CD14-positive monocyte (primary cell): Measurements from ENCODE around the gene CDH12. TPM values are rescaled to one million over a fixed set of nuclear protein-coding genes. Genes with fewer than 3 reads are reported as not detected.

Experiments used
- DNase-seq, 3 donors: peaks; one replicate each; pipeline ENCODE4 v3.0.0-alpha.2; 2011 to 2022
- H2AFZ ChIP-seq: 2 replicates; pipeline ENCODE4 v1.6.0; 2012; ENCODE audit warnings: mild to moderate bottlenecking, low read depth, low read length, inconsistent platforms; ENCODE audit not compliant: insufficient read depth, poor library complexity, severe bottlenecking
- H3K27ac ChIP-seq, 2 donors: 1 replicate in 1 of 2; 2 replicates in 1 of 2; pipeline ENCODE4 v1.5.1; 2012 to 2013; ENCODE audit warnings: low read length in 2 of 2, control low read depth in 1 of 2, inconsistent platforms in 1 of 2, low read depth in 1 of 2, mild to moderate bottlenecking in 1 of 2
- H3K27me3 ChIP-seq, 2 donors: one replicate each; pipeline versions ENCODE4 v1.6.0 to v1.6.1; 2011 to 2013; ENCODE audit warnings: low read length in 2 of 2; ENCODE audit not compliant: control insufficient read depth in 2 of 2, insufficient read depth in 2 of 2
- H3K36me3 ChIP-seq, 2 donors: replicated peaks in 1 of 2; 1 replicate in 1 of 2; 2 replicates in 1 of 2; pipeline versions ENCODE4 v1.5.1 to v1.6.1; 2012 to 2013; ENCODE audit warnings: low read length in 2 of 2, control low read depth in 1 of 2, inconsistent platforms in 1 of 2, mild to moderate bottlenecking in 1 of 2; ENCODE audit not compliant: insufficient read depth in 2 of 2, control insufficient read depth in 1 of 2
- H3K4me1 ChIP-seq, 2 donors: 1 replicate in 1 of 2; 2 replicates in 1 of 2; pipeline versions ENCODE4 v1.5.1 to v1.6.1; 2012 to 2013; ENCODE audit warnings: low read length in 2 of 2, control low read depth in 1 of 2, inconsistent platforms in 1 of 2, mild to moderate bottlenecking in 1 of 2, moderate library complexity in 1 of 2; ENCODE audit not compliant: insufficient read depth in 2 of 2, control insufficient read depth in 1 of 2
- H3K4me2 ChIP-seq: replicated peaks from 2 replicates; pipeline ENCODE3; 2012; ENCODE audit warnings: low read length, moderate library complexity, mild to moderate bottlenecking; ENCODE audit not compliant: poor library complexity, severe bottlenecking; ENCODE audit errors: extremely low read depth
- H3K4me3 ChIP-seq, 3 experiments: fragments of 200-600 bp in 1 of 3; sonication (generic) in 1 of 3; replicated peaks in 1 of 3; 1 replicate in 2 of 3; 2 replicates in 1 of 3; pipeline ENCODE4 v1.5.1; 2011 to 2013; ENCODE audit warnings: low read length in 3 of 3, mild to moderate bottlenecking in 3 of 3, control low read depth in 2 of 3, low read depth in 2 of 3, inconsistent platforms in 1 of 3, moderate library complexity in 1 of 3
- H3K79me2 ChIP-seq: 2 replicates; pipeline ENCODE4 v1.6.0; 2012; ENCODE audit warnings: mild to moderate bottlenecking, control low read depth, inconsistent platforms, low read length, moderate library complexity; ENCODE audit not compliant: insufficient read depth
- H3K9ac ChIP-seq: 2 replicates; pipeline ENCODE4 v1.6.0; 2017; ENCODE audit warnings: low read length, mild to moderate bottlenecking; ENCODE audit not compliant: insufficient read depth, poor library complexity, severe bottlenecking
- H3K9me3 ChIP-seq, 2 donors: replicated peaks in 1 of 2; 1 replicate in 1 of 2; 2 replicates in 1 of 2; pipeline versions ENCODE4 v1.5.1 to v1.6.1; 2012 to 2013; ENCODE audit warnings: low read length in 2 of 2, control low read depth in 1 of 2; ENCODE audit not compliant: control insufficient read depth in 1 of 2, insufficient read depth in 1 of 2
- H4K20me1 ChIP-seq: 2 replicates; pipeline ENCODE4 v1.6.0; 2012; ENCODE audit warnings: mild to moderate bottlenecking, low read length, control low read depth, moderate library complexity; ENCODE audit not compliant: insufficient read depth
- H3K27ac Mint-ChIP-seq, 7 donors: one replicate each; pipeline ENCODE4 v1.8.0; 2020; ENCODE audit warnings: mild to moderate bottlenecking in 7 of 7, mixed read lengths in 7 of 7, moderate library complexity in 6 of 7, inconsistent platforms in 2 of 7
- H3K27me3 Mint-ChIP-seq, 3 donors: one replicate each; pipeline ENCODE4 v1.8.0; 2021 to 2022; ENCODE audit warnings: low read depth in 3 of 3, mild to moderate bottlenecking in 3 of 3, mixed read lengths in 3 of 3, moderate library complexity in 3 of 3, inconsistent platforms in 1 of 3
- H3K36me3 Mint-ChIP-seq, 2 donors: one replicate each; pipeline ENCODE4 v1.8.0; 2020; ENCODE audit warnings: mixed read lengths in 2 of 2, inconsistent platforms in 1 of 2, mild to moderate bottlenecking in 1 of 2
- H3K4me1 Mint-ChIP-seq: one replicate; pipeline ENCODE4 v1.8.0; 2020; ENCODE audit warnings: mild to moderate bottlenecking, mixed read lengths
- H3K4me3 Mint-ChIP-seq, 2 donors: one replicate each; pipeline ENCODE4 v1.8.0; 2020; ENCODE audit warnings: mild to moderate bottlenecking in 2 of 2, mixed read lengths in 2 of 2, moderate library complexity in 1 of 2
- H3K9me3 Mint-ChIP-seq, 7 donors: one replicate each; pipeline ENCODE4 v1.8.0; 2020 to 2022; ENCODE audit warnings: mixed read lengths in 7 of 7, mild to moderate bottlenecking in 6 of 7, moderate library complexity in 6 of 7, inconsistent platforms in 2 of 7
- WGBS: methylation state at CpG from one replicate; pipeline ENCODE4 v1.1.5; 2013; ENCODE audit warnings: missing lambda C conversion rate; ENCODE audit not compliant: insufficient coverage; 5-methylcytosine and 5-hydroxymethylcytosine counted together
- intact Hi-C, 2 donors: fragments of 100-400 bp; cut with micrococcal nuclease; formaldehyde crosslinking; loops; one replicate each; pipeline versions ENCODE4 v1.15.0 to v1.15.1; 2023
- polyA plus RNA-seq, 3 donors: library from polyadenylated mRNA; depleted of rRNA in 1 of 3; unstranded in 2 of 3; stranded (reverse) in 1 of 3; fragments of 300-500 nt in 2 of 3; fragments of >200 nt in 1 of 3; fragmentation: Illumina TruSeq in 2 of 3; gene quantifications; 1 replicate in 2 of 3; 2 replicates in 1 of 3; pipeline ENCODE4 v1.2.3, GENCODE V29; 2012 to 2021
- TF ChIP-seq, protein P1 (sequence below): fragments of 200-600 bp; IDR thresholded peaks from one replicate; pipeline ENCODE4 v1.8.0; 2022; ENCODE audit warnings: antibody characterized with exemption, mild to moderate bottlenecking

Gene CDH12
- polyA plus RNA-seq, 3 donors: not detected

DNA sequence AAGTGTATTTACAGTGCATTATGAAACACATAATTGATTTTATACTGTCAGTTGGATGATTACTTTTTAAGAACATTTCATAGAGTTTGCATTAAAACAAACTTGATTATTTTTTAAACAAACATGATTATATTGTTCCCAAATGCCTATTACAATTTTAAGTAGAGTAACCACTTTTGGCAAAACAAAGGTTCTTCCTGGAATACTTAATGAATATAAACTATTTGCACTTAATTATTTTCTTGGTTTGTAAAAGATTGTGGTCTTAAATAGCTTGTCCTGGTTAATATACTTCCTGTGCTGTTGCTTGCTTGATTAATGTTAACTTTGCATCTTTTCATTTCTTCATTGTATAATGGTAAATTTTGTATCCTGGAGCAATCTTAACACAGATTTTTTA lies 180.0 kb downstream of the CDH12 start:
- TF ChIP-seq, protein P1, sequence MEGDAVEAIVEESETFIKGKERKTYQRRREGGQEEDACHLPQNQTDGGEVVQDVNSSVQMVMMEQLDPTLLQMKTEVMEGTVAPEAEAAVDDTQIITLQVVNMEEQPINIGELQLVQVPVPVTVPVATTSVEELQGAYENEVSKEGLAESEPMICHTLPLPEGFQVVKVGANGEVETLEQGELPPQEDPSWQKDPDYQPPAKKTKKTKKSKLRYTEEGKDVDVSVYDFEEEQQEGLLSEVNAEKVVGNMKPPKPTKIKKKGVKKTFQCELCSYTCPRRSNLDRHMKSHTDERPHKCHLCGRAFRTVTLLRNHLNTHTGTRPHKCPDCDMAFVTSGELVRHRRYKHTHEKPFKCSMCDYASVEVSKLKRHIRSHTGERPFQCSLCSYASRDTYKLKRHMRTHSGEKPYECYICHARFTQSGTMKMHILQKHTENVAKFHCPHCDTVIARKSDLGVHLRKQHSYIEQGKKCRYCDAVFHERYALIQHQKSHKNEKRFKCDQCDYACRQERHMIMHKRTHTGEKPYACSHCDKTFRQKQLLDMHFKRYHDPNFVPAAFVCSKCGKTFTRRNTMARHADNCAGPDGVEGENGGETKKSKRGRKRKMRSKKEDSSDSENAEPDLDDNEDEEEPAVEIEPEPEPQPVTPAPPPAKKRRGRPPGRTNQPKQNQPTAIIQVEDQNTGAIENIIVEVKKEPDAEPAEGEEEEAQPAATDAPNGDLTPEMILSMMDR: no peak
- Histone ChIP-seq H3K79me2 (no peaks in the 10 kb centered on the region), H3K4me1 (no peaks in the 10 kb centered on the region), H3K9me3 (no peaks in the 10 kb centered on the region), H3K36me3 (no peaks in the 10 kb centered on the region), H3K4me2 (no peak overlapping the region), H4K20me1 (no peaks in the 10 kb centered on the region), H3K9ac (no peak overlapping the region), H2AFZ (no peak overlapping the region), H3K27me3 (no peaks in the 10 kb centered on the region), H3K27ac (no peak overlapping the region), H3K4me3 (no peak overlapping the region)
- intact Hi-C loops: no loop called here
- Mint-ChIP-seq H3K4me3 (no peak overlapping the region), H3K27me3 (no peaks in the 10 kb centered on the region), H3K27ac (no peak overlapping the region), H3K4me1 (no peaks in the 10 kb centered on the region), H3K9me3 (peaks cover 0 to 4% (median 0%) of the 10 kb centered on the region in 7 donors), H3K36me3 (no peaks in the 10 kb centered on the region)
- no peak for DNase-seq

DNA sequence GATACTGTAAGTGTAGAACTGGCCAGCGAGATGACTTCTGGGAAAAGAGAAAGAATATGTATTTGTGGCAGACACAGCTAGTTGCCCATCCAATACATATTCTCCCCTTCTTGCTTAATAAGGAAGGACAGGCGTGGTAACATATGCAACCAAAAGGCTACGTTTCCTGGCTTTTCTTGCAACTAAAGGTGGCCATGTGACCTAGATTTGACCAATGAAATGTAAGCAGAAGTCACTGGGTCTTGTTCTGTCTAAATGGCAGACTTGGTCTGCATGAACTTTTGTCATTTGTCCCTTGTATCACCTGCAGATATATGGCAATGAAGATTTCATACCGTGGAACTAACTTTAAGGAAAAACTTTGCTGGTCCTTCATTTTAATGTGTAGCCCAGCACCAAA lies 183.8 kb downstream of the CDH12 start:
- Histone ChIP-seq H4K20me1 (no peaks in the 10 kb centered on the region), H3K79me2 (no peaks in the 10 kb centered on the region), H3K9ac (no peak overlapping the region), H3K4me2 (no peak overlapping the region), H3K27me3 (no peaks in the 10 kb centered on the region), H3K36me3 (no peaks in the 10 kb centered on the region), H2AFZ (no peak overlapping the region), H3K4me3 (no peak overlapping the region), H3K4me1 (no peaks in the 10 kb centered on the region), H3K9me3 (no peaks in the 10 kb centered on the region), H3K27ac (no peak overlapping the region)
- no peak overlapping the region for H3K27ac Mint-ChIP-seq
- no peak overlapping the region for H3K4me3 Mint-ChIP-seq
- DNase-seq: no peak
- H3K27me3 Mint-ChIP-seq: no peaks in the 10 kb centered on the region
- intact Hi-C loops: no loop called here
- TF ChIP-seq, protein P1: no peak
- H3K36me3 Mint-ChIP-seq: no peaks in the 10 kb centered on the region
- 76% methylated on average over 2 of the region's 4 CpGs for WGBS
- H3K9me3 Mint-ChIP-seq: peaks cover 0 to 2% (median 0%) of the 10 kb centered on the region in 7 donors
- H3K4me1 Mint-ChIP-seq: no peaks in the 10 kb centered on the region
